Measurements from ENCODE around the gene PARD3. TPM values are rescaled to one million over a fixed set of nuclear protein-coding genes. Genes with fewer than 3 reads are reported as not detected.
"Not testable (repeated sequence)": the region's sequence is repeated elsewhere in the genome, so short reads cannot be mapped to it uniquely, and the experiment has no call there.

Gene PARD3
- total RNA-seq, 2 donors from 2014 or later = 59.6 to 74.6 TPM

- H3K27ac ChIP-seq (ENCODE audit: low read depth, low read length) = no peak overlapping the region
- no peak overlapping the region for H3K27ac Mint-ChIP-seq
- H3K4me1 ChIP-seq (ENCODE audit: control insufficient read depth, insufficient read depth, low read length) = peaks cover 2% of the 10 kb centered on the region
- no peak overlapping the region for H3K4me3 ChIP-seq (ENCODE audit: low read length)
- no peaks in the 10 kb centered on the region for H3K9me3 Mint-ChIP-seq
- H3K4me3 Mint-ChIP-seq = no peak overlapping the region
- H3K9me3 ChIP-seq (ENCODE audit: control insufficient read depth, low read length) = no peaks in the 10 kb centered on the region
- 92 to 94% methylated on average over 2 to 7 of the region's 7 CpGs for WGBS, 2 experiments (ENCODE audit: insufficient coverage in 1 of 2, insufficient read length in 1 of 2)
- TF ChIP-seq CTCF (conservative IDR thresholded peaks at IDR 0.05) = no peak
- DNase-seq = peak; percentile 17
- H3K9ac ChIP-seq (ENCODE audit: extremely low read depth, low read length, poor library complexity, severe bottlenecking) = no peak overlapping the region
- no peaks in the 10 kb centered on the region for H3K27me3 ChIP-seq (ENCODE audit: control insufficient read depth, insufficient read depth, low read length, poor library complexity, severe bottlenecking)
- H3K36me3 Mint-ChIP-seq (ENCODE audit: low read depth) = peaks cover 2% of the 10 kb centered on the region
- no peaks in the 10 kb centered on the region for H3K27me3 Mint-ChIP-seq (ENCODE audit: insufficient read depth)
- H3K4me1 Mint-ChIP-seq = peaks cover 44% of the 10 kb centered on the region
- H3K36me3 ChIP-seq (ENCODE audit: control insufficient read depth, insufficient read depth, low read length) = no peaks in the 10 kb centered on the region
Measured at GRCh38 chr10:34647160-34647559, 167.9 kb downstream of the PARD3 start.

- H3K27me3 ChIP-seq (ENCODE audit: control insufficient read depth, insufficient read depth, low read length, poor library complexity, severe bottlenecking) = no peaks in the 10 kb centered on the region
- no peak for DNase-seq
- 98 to 100% methylated on average over 6 of the region's 6 CpGs for WGBS, 2 experiments (ENCODE audit: insufficient coverage in 1 of 2, insufficient read length in 1 of 2)
- no peak overlapping the region for H3K27ac Mint-ChIP-seq
- peaks cover 37% of the 10 kb centered on the region for H3K4me1 Mint-ChIP-seq
- H3K27me3 Mint-ChIP-seq (ENCODE audit: insufficient read depth) = no peaks in the 10 kb centered on the region
- no peak overlapping the region for H3K4me3 Mint-ChIP-seq
- no peaks in the 10 kb centered on the region for H3K9me3 Mint-ChIP-seq
- H3K36me3 ChIP-seq (ENCODE audit: control insufficient read depth, insufficient read depth, low read length) = no peaks in the 10 kb centered on the region
- H3K27ac ChIP-seq (ENCODE audit: low read depth, low read length) = no peak overlapping the region
- H3K4me1 ChIP-seq (ENCODE audit: control insufficient read depth, insufficient read depth, low read length) = no peaks in the 10 kb centered on the region
- H3K4me3 ChIP-seq (ENCODE audit: low read length) = no peak overlapping the region
- TF ChIP-seq CTCF (conservative IDR thresholded peaks at IDR 0.05) = no peak
- no peak overlapping the region for H3K9ac ChIP-seq (ENCODE audit: extremely low read depth, low read length, poor library complexity, severe bottlenecking)
- H3K36me3 Mint-ChIP-seq (ENCODE audit: low read depth) = peaks cover 2% of the 10 kb centered on the region
- no peaks in the 10 kb centered on the region for H3K9me3 ChIP-seq (ENCODE audit: control insufficient read depth, low read length)
Measured at GRCh38 chr10:34646331-34646730, 168.8 kb downstream of the PARD3 start.

- peaks cover 28% of the 10 kb centered on the region for H3K4me1 Mint-ChIP-seq
- H3K4me3 ChIP-seq (ENCODE audit: low read length); H3K9ac ChIP-seq (ENCODE audit: extremely low read depth, low read length, poor library complexity, severe bottlenecking); H3K9me3 ChIP-seq (ENCODE audit: control insufficient read depth, low read length); H3K27ac ChIP-seq (ENCODE audit: low read depth, low read length); H3K4me3 Mint-ChIP-seq; DNase-seq; H3K27me3 ChIP-seq (ENCODE audit: control insufficient read depth, insufficient read depth, low read length, poor library complexity, severe bottlenecking); H3K9me3 Mint-ChIP-seq; H3K27me3 Mint-ChIP-seq (ENCODE audit: insufficient read depth); H3K36me3 Mint-ChIP-seq (ENCODE audit: low read depth); H3K27ac Mint-ChIP-seq; H3K36me3 ChIP-seq (ENCODE audit: control insufficient read depth, insufficient read depth, low read length); H3K4me1 ChIP-seq (ENCODE audit: control insufficient read depth, insufficient read depth, low read length): not testable (repeated sequence)
- WGBS, 2 experiments (ENCODE audit: insufficient coverage in 1 of 2, insufficient read length in 1 of 2) = 84 to 100% methylated on average over 1 to 3 of the region's 3 CpGs
Measured at GRCh38 chr10:34644815-34645214, 170.3 kb downstream of the PARD3 start.

- Histone ChIP-seq H3K36me3 (ENCODE audit: control insufficient read depth, insufficient read depth, low read length) (no peaks in the 10 kb centered on the region), H3K9ac (ENCODE audit: extremely low read depth, low read length, poor library complexity, severe bottlenecking) (no peak overlapping the region), H3K9me3 (ENCODE audit: control insufficient read depth, low read length) (no peaks in the 10 kb centered on the region), H3K4me3 (ENCODE audit: low read length) (no peak overlapping the region), H3K27me3 (ENCODE audit: control insufficient read depth, insufficient read depth, low read length, poor library complexity, severe bottlenecking) (no peaks in the 10 kb centered on the region), H3K4me1 (ENCODE audit: control insufficient read depth, insufficient read depth, low read length) (no peaks in the 10 kb centered on the region), H3K27ac (ENCODE audit: low read depth, low read length) (no peak overlapping the region)
- Mint-ChIP-seq H3K9me3 (no peaks in the 10 kb centered on the region), H3K27me3 (ENCODE audit: insufficient read depth) (no peaks in the 10 kb centered on the region), H3K27ac (no peak overlapping the region), H3K4me3 (no peak overlapping the region), H3K4me1 (peaks cover 24% of the 10 kb centered on the region), H3K36me3 (ENCODE audit: low read depth) (no peaks in the 10 kb centered on the region)
- no peak for TF ChIP-seq CTCF (conservative IDR thresholded peaks at IDR 0.05)
- WGBS, 2 experiments (ENCODE audit: insufficient coverage in 1 of 2, insufficient read length in 1 of 2) = 85 to 93% methylated on average over 3 of the region's 3 CpGs
- peak; percentile 35 for DNase-seq
Measured at GRCh38 chr10:34644224-34644623, 170.9 kb downstream of the PARD3 start.

All from endodermal cell (in vitro differentiated cells).